Esophagus muscularis mucosa (tissue), 4 donors: Measurements from ENCODE around the gene ZNF333. TPM values are rescaled to one million over a fixed set of nuclear protein-coding genes. Genes with fewer than 3 reads are reported as not detected.

Experiments
- DNase-seq: peaks from one replicate; pipeline ENCODE4 v3.0.0-alpha.2; 2017; ENCODE audit errors: extremely low spot score
- H3K27ac ChIP-seq, 4 donors: fragments of 200-600 bp; sonication (generic); replicated peaks in 1 of 4; 1 replicate in 3 of 4; 2 replicates in 1 of 4; pipeline ENCODE4 v1.5.1; 2016 to 2019; ENCODE audit warnings: mild to moderate bottlenecking in 1 of 4
- H3K27me3 ChIP-seq, 4 donors: fragments of 200-600 bp; sonication (generic); one replicate each; pipeline versions ENCODE4 v1.5.1 to v1.6.0; 2016 to 2019
- H3K36me3 ChIP-seq, 4 donors: fragments of 200-600 bp; sonication (generic); one replicate each; pipeline ENCODE4 v1.5.1; 2016 to 2019
- H3K4me1 ChIP-seq, 4 donors: fragments of 200-600 bp; sonication (generic); one replicate each; pipeline ENCODE4 v1.5.1; 2016 to 2019
- H3K4me3 ChIP-seq, 4 donors: fragments of 200-600 bp; sonication (generic); 1 replicate in 2 of 4; 2 replicates in 2 of 4; pipeline ENCODE4 v1.5.1; 2016 to 2019; ENCODE audit warnings: mild to moderate bottlenecking in 4 of 4, moderate library complexity in 1 of 4
- H3K9me3 ChIP-seq, 4 donors: fragments of 200-600 bp; sonication (generic); 1 replicate in 3 of 4; 2 replicates in 1 of 4; pipeline ENCODE4 v1.5.1; 2016 to 2019
- EP300 ChIP-seq: sonication (generic); formaldehyde crosslinking; IDR thresholded peaks from one replicate; pipeline ENCODE4 v1.6.1; 2017; ENCODE audit warnings: antibody characterized with exemption
- POLR2A ChIP-seq: fragments of 450-650 bp; IDR thresholded peaks from one replicate; pipeline ENCODE4 v1.6.1; 2017; ENCODE audit warnings: antibody characterized with exemption, moderate library complexity, mild to moderate bottlenecking, low read depth
- POLR2AphosphoS5 ChIP-seq, 2 donors: sonication (generic); formaldehyde crosslinking; IDR thresholded peaks; one replicate each; pipeline ENCODE4 v1.6.1; 2017; ENCODE audit warnings: antibody characterized with exemption in 2 of 2
- WGBS: methylation state at CpG from one replicate; pipeline ENCODE4 v1.1.5; 2018; 5-methylcytosine and 5-hydroxymethylcytosine counted together
- intact Hi-C: fragments of 100-400 bp; cut with DNase I; formaldehyde crosslinking; loops from one replicate; pipeline ENCODE4 v1.15.1; 2023
- total RNA-seq, 4 donors: library from RNA; depleted of rRNA; stranded (reverse); fragments of >200 nt; gene quantifications; one replicate each; pipeline versions ENCODE4 v1.1.0 to v1.2.1, GENCODE V29; 2016
- TF ChIP-seq, protein P1 (sequence below), 3 experiments: fragments of 200-600 bp in 2 of 3; fragments of 450-650 bp in 1 of 3; sonication (generic) in 2 of 3; IDR thresholded peaks; one replicate each; pipeline ENCODE4 v1.5.1; 2017 to 2019; ENCODE audit warnings: antibody characterized with exemption in 3 of 3, mild to moderate bottlenecking in 2 of 3, moderate library complexity in 1 of 3

The ZNF333 gene
- total RNA-seq, 4 donors from 2014 or later = 14.5 to 32.9 (median 25.4) TPM

DNA sequence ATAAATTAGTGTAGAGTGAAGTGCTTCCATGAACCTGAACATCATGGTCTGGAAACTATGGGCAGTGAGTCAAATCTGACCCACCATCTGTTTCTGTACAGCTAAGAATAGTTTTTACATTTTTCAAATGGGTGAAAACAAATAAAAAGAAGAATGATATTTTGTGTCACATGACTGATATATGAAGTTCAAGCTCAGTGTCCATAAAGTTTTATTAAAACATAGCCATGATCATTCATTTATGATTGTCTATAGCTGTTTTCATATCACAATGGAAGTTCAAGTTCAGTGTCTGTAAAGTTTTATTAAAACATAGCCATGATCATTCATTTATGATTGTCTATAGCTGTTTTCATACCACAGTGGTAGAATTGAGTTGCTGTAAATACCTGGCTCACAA lies 42.7 kb downstream of the ZNF333 start:
- Histone ChIP-seq H3K4me3 (no peak overlapping the region), H3K36me3 (peaks cover 0 to 4% (median 1%) of the 10 kb centered on the region in 4 donors), H3K9me3 (peaks cover 0 to 29% (median 26%) of the 10 kb centered on the region in 4 donors), H3K4me1 (no peaks in the 10 kb centered on the region), H3K27me3 (no peaks in the 10 kb centered on the region), H3K27ac (no peak overlapping the region)
- TF ChIP-seq POLR2A (no peak), POLR2AphosphoS5 (IDR thresholded peaks at IDR 0.05) (no peak), EP300 (no peak)
- TF ChIP-seq, protein P1, sequence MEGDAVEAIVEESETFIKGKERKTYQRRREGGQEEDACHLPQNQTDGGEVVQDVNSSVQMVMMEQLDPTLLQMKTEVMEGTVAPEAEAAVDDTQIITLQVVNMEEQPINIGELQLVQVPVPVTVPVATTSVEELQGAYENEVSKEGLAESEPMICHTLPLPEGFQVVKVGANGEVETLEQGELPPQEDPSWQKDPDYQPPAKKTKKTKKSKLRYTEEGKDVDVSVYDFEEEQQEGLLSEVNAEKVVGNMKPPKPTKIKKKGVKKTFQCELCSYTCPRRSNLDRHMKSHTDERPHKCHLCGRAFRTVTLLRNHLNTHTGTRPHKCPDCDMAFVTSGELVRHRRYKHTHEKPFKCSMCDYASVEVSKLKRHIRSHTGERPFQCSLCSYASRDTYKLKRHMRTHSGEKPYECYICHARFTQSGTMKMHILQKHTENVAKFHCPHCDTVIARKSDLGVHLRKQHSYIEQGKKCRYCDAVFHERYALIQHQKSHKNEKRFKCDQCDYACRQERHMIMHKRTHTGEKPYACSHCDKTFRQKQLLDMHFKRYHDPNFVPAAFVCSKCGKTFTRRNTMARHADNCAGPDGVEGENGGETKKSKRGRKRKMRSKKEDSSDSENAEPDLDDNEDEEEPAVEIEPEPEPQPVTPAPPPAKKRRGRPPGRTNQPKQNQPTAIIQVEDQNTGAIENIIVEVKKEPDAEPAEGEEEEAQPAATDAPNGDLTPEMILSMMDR (IDR thresholded peaks at IDR 0.05) = no peak
- intact Hi-C loops = no loop called here
- DNase-seq = no peak

GRCh38 chr19:14733574-14733973 lies 43.7 kb downstream of the ZNF333 start:
- Histone ChIP-seq H3K9me3 (peaks cover 0 to 19% (median 16%) of the 10 kb centered on the region in 4 donors), H3K27me3 (no peaks in the 10 kb centered on the region), H3K27ac (no peak overlapping the region), H3K4me1 (no peaks in the 10 kb centered on the region), H3K4me3 (no peak overlapping the region), H3K36me3 (peaks cover 0 to 4% (median 1%) of the 10 kb centered on the region in 4 donors)
- DNase-seq = no peak
- intact Hi-C loops = no loop called here
- WGBS = 67% methylated on average over 1 of the region's 1 CpG
- TF ChIP-seq POLR2A = no peak
- no peak for TF ChIP-seq EP300
- TF ChIP-seq, protein P1 (IDR thresholded peaks at IDR 0.05) = no peak
- TF ChIP-seq POLR2AphosphoS5 (IDR thresholded peaks at IDR 0.05) = no peak

DNA sequence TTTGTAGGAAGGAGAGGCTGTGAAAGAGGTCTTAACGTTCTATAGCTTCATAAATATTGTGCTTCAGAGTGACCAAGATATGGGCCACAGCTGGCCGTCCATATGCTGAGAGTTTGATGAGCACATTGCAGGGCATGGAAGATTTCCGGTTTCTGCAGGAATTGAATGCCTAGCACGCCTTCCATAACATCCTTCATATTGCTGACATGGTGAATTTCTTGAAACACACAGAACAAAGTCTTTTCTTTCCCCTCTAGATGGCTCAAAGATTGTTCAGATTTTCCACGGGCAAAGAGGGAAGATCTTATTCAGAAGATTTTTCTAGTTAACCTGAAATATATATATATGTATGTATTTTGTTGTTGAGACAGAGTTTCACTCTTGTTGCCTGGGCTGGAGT lies 46.1 kb downstream of the ZNF333 start:
- no peak for DNase-seq

DNA sequence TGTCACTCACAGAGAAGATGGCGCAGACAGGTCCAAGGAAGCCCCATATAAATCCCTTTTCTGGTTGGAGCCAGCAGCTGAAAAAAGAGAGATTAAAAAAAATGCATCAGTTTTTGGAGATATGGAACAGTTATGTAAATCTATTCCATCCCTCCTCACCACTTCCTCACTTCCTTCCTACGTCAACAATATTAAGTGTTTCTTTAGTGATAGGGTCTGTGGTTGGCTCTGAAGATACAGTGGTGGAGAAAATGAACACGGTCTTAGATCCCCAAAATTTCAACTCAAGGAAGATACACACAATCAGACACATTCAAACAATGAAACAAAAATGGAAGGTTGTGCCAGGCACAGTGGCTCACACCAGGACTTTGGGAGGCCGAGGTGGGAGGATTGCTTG lies 57.0 kb downstream of the ZNF333 start:
- H3K4me3 ChIP-seq = no peak overlapping the region
- no peaks in the 10 kb centered on the region for H3K27me3 ChIP-seq
- 83% methylated on average over 4 of the region's 4 CpGs for WGBS
- no peak overlapping the region for H3K27ac ChIP-seq
- H3K9me3 ChIP-seq = peaks cover 0 to 9% (median 2%) of the 10 kb centered on the region in 4 donors
- H3K36me3 ChIP-seq = peaks cover 0 to 6% (median 0%) of the 10 kb centered on the region in 4 donors
- no peaks in the 10 kb centered on the region for H3K4me1 ChIP-seq
- TF ChIP-seq, protein P1 (IDR thresholded peaks at IDR 0.05) = no peak
- TF ChIP-seq POLR2A = no peak
- TF ChIP-seq EP300 = no peak
- no peak for TF ChIP-seq POLR2AphosphoS5 (IDR thresholded peaks at IDR 0.05)
- intact Hi-C loops = no loop called here
- no peak for DNase-seq

More for the DNA sequence above, 46.1 kb downstream of the ZNF333 start:
- H3K9me3 ChIP-seq = peaks cover 0 to 3% (median 0%) of the 10 kb centered on the region in 4 donors
- no peak overlapping the region for H3K27ac ChIP-seq
- no peak overlapping the region for H3K4me3 ChIP-seq
- peaks cover 0 to 4% (median 1%) of the 10 kb centered on the region in 4 donors for H3K36me3 ChIP-seq
- TF ChIP-seq POLR2AphosphoS5 (IDR thresholded peaks at IDR 0.05) (no peak), EP300 (no peak), POLR2A (no peak)
- TF ChIP-seq, protein P1 (IDR thresholded peaks at IDR 0.05) = no peak
- H3K4me1 ChIP-seq = no peaks in the 10 kb centered on the region
- intact Hi-C loops = no loop called here
- 71% methylated on average over 5 of the region's 5 CpGs for WGBS
- no peaks in the 10 kb centered on the region for H3K27me3 ChIP-seq

GRCh38 chr19:14748601-14749000 lies 58.8 kb downstream of the ZNF333 start:
- peaks cover 0 to 4% (median 0%) of the 10 kb centered on the region in 4 donors for H3K9me3 ChIP-seq
- H3K27me3 ChIP-seq = no peaks in the 10 kb centered on the region
- no peaks in the 10 kb centered on the region for H3K4me1 ChIP-seq
- no peak for DNase-seq
- intact Hi-C loops = no loop called here
- H3K4me3 ChIP-seq = no peak overlapping the region
- WGBS = 67% methylated on average over 6 of the region's 6 CpGs
- TF ChIP-seq, protein P1 (IDR thresholded peaks at IDR 0.05) = no peak
- no peak for TF ChIP-seq EP300
- no peak for TF ChIP-seq POLR2A
- TF ChIP-seq POLR2AphosphoS5 (IDR thresholded peaks at IDR 0.05) = no peak
- H3K27ac ChIP-seq = no peak overlapping the region
- no peaks in the 10 kb centered on the region for H3K36me3 ChIP-seq
